ENCODE measurements around the gene PLCXD3. TPM values are rescaled to one million over a fixed set of nuclear protein-coding genes. Genes with fewer than 3 reads are reported as not detected.

The PLCXD3 gene
- total and polyA plus RNA-seq, 9 donors: 0.05 to 0.23 (median 0.09) TPM

DNA sequence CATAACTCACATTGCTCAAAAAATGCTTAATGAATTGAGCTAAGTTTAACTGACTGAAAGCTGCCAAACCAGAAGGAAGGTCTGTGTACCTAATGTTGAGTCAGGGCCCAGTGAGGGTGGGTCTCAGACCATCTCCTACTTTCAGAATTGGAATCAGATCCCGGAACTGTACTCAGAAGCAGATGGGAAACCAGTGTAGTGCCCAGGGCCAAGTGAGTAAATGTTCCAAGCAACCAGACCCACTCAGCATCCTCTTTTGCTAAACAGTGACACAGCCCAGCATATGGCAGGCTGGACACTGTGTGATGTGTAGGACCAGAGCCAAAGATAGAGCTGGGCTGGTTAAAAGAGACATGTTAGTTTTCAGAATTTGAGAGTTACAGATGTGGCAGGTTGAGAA, 94.1 kb downstream of the PLCXD3 start:
- H3K27me3 ChIP-seq (ENCODE audit: control insufficient read depth, insufficient read depth, low read length): no peaks in the 10 kb centered on the region
- no CpG with 5 or more reads among the region's 1 CpG for WGBS (ENCODE audit: insufficient coverage)
- H3K4me1 ChIP-seq (ENCODE audit: control insufficient read depth, insufficient read depth, low read length): no peaks in the 10 kb centered on the region
- no peak overlapping the region for H3K4me3 ChIP-seq (ENCODE audit: low read length)
- DNase-seq: no peak
- no peak overlapping the region for H3K27ac ChIP-seq (ENCODE audit: low read length)
- H3K9me3 ChIP-seq (replicated peaks; ENCODE audit: control insufficient read depth, low read depth, low read length): no peaks in the 10 kb centered on the region
- H3K36me3 ChIP-seq (ENCODE audit: control insufficient read depth, insufficient read depth, low read length): no peaks in the 10 kb centered on the region

DNA sequence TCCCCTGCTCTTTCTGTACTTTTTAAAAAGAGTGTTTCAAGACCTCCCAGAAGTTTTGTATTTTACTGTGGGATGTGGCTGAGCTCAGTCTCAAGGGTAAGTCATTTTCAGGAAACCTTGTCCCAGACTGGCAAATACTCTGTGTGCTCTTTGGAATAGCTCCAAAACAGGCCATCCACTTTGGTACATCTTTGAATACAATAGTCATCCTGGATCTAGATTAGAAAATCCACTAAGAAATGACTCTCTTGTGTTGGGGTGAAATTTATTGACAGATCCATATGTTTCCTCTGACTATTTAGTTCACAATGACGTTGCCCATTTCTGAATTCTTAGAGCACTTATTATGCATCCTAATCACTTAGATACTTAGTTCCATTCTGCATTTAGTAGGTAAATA, 95.2 kb downstream of the PLCXD3 start:
- Histone ChIP-seq H3K27me3 (ENCODE audit: control insufficient read depth, insufficient read depth, low read length) (no peaks in the 10 kb centered on the region), H3K4me3 (ENCODE audit: low read length) (no peak overlapping the region), H3K4me1 (ENCODE audit: control insufficient read depth, insufficient read depth, low read length) (no peaks in the 10 kb centered on the region), H3K36me3 (ENCODE audit: control insufficient read depth, insufficient read depth, low read length) (no peaks in the 10 kb centered on the region), H3K9me3 (replicated peaks; ENCODE audit: control insufficient read depth, low read depth, low read length) (no peaks in the 10 kb centered on the region), H3K27ac (ENCODE audit: low read length) (no peak overlapping the region)
- WGBS (ENCODE audit: insufficient coverage): no CpG with 5 or more reads among the region's 1 CpG
- no peak for DNase-seq

DNA sequence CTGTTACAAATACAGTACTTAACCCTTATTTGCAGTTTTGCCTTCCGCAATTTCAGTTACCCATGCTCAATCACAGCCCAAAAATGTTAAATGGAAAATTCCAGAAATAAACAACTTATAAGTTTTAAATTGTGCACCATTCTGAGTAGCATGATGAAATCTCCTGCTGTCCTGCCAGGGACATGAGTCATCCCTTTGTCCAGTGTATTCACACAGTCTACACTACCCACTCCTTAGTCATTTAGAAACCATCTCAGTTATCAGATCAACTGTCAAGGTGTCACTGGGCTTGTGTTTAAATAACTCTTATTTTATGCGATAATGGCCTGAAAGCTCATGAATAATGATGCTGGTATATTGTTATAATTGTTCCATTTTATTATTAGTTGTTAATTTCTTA, 95.8 kb downstream of the PLCXD3 start:
- Histone ChIP-seq H3K9me3 (replicated peaks; ENCODE audit: control insufficient read depth, low read depth, low read length) (no peaks in the 10 kb centered on the region), H3K4me3 (ENCODE audit: low read length) (no peak overlapping the region), H3K36me3 (ENCODE audit: control insufficient read depth, insufficient read depth, low read length) (no peaks in the 10 kb centered on the region), H3K27me3 (ENCODE audit: control insufficient read depth, insufficient read depth, low read length) (no peaks in the 10 kb centered on the region), H3K4me1 (ENCODE audit: control insufficient read depth, insufficient read depth, low read length) (no peaks in the 10 kb centered on the region), H3K27ac (ENCODE audit: low read length) (no peak overlapping the region)
- WGBS (ENCODE audit: insufficient coverage): no CpG with 5 or more reads among the region's 2 CpGs
- DNase-seq: no peak

DNA sequence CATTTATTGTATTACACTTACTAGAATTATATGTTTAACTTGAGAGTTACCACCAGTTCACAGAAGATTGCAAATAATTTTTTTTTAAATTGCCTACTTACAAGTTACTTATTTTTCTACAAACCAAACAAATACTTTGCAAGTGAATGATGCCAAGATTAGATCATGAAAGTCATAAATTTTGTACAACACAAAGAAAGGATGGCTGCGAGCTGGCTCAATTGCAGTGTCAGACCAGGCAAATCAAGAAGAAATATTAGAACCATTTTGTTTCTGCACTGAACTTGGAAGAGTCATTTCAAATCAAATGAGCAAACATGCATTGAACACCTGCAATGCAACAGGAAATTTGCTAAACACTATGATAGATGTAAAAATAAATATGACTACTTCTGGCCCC, 97.3 kb downstream of the PLCXD3 start:
- Histone ChIP-seq H3K27me3 (ENCODE audit: control insufficient read depth, insufficient read depth, low read length) (no peaks in the 10 kb centered on the region), H3K4me3 (ENCODE audit: low read length) (no peak overlapping the region), H3K9me3 (replicated peaks; ENCODE audit: control insufficient read depth, low read depth, low read length) (no peaks in the 10 kb centered on the region), H3K36me3 (ENCODE audit: control insufficient read depth, insufficient read depth, low read length) (no peaks in the 10 kb centered on the region), H3K27ac (ENCODE audit: low read length) (no peak overlapping the region), H3K4me1 (ENCODE audit: control insufficient read depth, insufficient read depth, low read length) (no peaks in the 10 kb centered on the region)
- WGBS (ENCODE audit: insufficient coverage): no CpG with 5 or more reads among the region's 1 CpG
- no peak for DNase-seq

DNA sequence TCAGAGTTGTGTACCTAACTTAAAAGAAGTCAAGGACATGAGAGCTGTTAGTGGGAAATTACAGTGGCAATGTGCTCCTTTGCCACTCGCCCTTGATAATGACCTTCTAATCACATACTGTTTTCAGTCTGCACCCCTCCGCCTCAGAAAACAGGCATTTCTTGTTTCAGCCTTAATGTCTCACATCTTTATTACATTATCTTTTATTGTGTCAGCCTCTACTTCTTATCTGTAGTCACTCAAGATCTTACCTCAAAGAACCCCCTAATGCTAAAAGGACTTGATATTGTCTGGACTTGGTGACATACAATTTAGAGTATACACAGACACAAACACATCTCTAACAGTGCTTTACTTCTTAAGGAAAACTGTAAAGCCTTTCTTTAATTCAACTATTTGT, 97.9 kb downstream of the PLCXD3 start:
- no CpG with 5 or more reads among the region's 2 CpGs for WGBS (ENCODE audit: insufficient coverage)
- DNase-seq: no peak

DNA sequence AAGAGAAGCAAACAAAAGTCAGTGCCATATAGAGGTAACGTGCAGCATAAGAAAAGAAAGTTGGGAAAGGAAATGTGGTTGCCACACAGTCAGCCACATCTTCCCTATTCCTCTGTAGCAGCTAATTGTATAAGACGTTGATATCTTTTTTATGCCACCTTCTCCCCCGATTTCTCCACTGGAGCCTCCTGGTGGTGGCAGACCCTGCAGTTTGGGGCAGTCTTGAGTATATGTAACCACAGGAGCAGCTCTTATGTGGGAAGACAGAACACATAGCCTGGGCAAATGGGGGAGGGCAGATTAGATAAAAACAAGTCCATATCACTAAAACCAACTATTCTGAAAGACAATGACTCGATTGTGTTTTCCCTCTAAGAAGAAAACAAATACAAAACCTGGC, 99.7 kb downstream of the PLCXD3 start:
- Histone ChIP-seq H3K4me3 (ENCODE audit: low read length) (no peak overlapping the region), H3K27me3 (ENCODE audit: control insufficient read depth, insufficient read depth, low read length) (no peaks in the 10 kb centered on the region), H3K27ac (ENCODE audit: low read length) (no peak overlapping the region), H3K36me3 (ENCODE audit: control insufficient read depth, insufficient read depth, low read length) (no peaks in the 10 kb centered on the region), H3K4me1 (ENCODE audit: control insufficient read depth, insufficient read depth, low read length) (no peaks in the 10 kb centered on the region), H3K9me3 (replicated peaks; ENCODE audit: control insufficient read depth, low read depth, low read length) (no peaks in the 10 kb centered on the region)
- DNase-seq: no peak
- no CpG with 5 or more reads among the region's 4 CpGs for WGBS (ENCODE audit: insufficient coverage)

More for the DNA sequence above, 97.9 kb downstream of the PLCXD3 start:
- no peak overlapping the region for H3K4me3 ChIP-seq (ENCODE audit: low read length)
- no peak overlapping the region for H3K27ac ChIP-seq (ENCODE audit: low read length)
- no peaks in the 10 kb centered on the region for H3K4me1 ChIP-seq (ENCODE audit: control insufficient read depth, insufficient read depth, low read length)
- no peaks in the 10 kb centered on the region for H3K27me3 ChIP-seq (ENCODE audit: control insufficient read depth, insufficient read depth, low read length)
- H3K36me3 ChIP-seq (ENCODE audit: control insufficient read depth, insufficient read depth, low read length): no peaks in the 10 kb centered on the region
- H3K9me3 ChIP-seq (replicated peaks; ENCODE audit: control insufficient read depth, low read depth, low read length): no peaks in the 10 kb centered on the region

DNA sequence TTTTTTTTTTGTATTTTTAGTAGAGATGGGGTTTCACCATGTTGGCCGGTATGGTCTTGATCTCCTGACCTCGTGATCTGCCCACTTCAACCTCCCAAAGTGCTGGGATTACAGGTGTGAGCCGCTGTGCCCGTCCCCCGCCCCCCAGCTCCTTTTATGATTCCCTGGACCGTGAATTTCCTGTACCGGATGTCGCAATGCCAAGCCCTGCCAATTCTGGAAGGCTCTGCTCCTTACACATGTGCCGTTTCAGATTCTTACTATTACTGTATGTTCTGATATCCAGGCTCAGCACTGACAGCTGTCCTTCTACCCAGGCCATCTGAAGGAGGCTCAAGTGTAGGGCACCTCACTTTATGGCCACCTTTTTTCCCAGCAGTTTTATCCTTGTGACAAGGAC, 100.1 kb downstream of the PLCXD3 start:
- no peaks in the 10 kb centered on the region for H3K36me3 ChIP-seq (ENCODE audit: control insufficient read depth, insufficient read depth, low read length)
- no peaks in the 10 kb centered on the region for H3K27me3 ChIP-seq (ENCODE audit: control insufficient read depth, insufficient read depth, low read length)
- H3K4me1 ChIP-seq (ENCODE audit: control insufficient read depth, insufficient read depth, low read length): no peaks in the 10 kb centered on the region
- 84% methylated on average over 7 of the region's 9 CpGs for WGBS (ENCODE audit: insufficient coverage)
- DNase-seq: no peak
- no peak overlapping the region for H3K27ac ChIP-seq (ENCODE audit: low read length)
- no peak overlapping the region for H3K4me3 ChIP-seq (ENCODE audit: low read length)
- no peaks in the 10 kb centered on the region for H3K9me3 ChIP-seq (replicated peaks; ENCODE audit: control insufficient read depth, low read depth, low read length)

DNA sequence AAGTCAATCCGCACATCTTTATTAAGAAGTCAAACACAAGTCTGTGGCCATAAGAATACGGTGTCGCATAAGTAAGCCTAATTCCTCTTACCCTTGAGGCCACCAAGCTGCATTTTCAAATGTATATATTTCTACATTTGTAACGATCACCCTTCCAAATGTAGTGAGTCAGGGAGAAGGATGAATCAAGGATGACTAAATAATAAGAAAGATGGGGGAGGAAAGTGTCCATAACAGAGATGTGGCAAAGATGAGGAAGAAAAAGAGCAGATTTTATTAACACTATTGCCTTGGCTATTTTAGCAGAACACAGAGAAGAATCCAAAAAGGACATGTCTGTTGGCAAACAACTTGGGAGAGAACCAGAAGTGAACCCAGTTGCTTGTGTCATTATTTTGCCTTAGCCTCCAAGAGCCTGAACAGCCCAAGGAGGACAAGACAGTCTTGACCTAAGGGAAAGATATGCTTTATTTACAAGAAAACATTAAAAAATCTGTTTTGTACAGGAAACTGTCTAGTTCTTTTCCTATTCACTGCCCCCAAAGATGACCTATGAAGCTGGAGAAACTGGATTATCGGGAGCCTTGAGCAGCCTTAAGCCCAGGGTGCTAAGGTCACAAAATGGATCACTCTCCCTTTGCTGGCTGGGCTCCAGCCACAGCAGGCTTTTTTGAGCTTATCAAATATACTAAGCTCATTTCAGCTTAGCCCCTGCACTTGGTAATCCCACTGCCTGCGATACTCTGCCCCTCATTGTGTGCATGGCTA, 101.5 kb downstream of the PLCXD3 start:
- Histone ChIP-seq H3K9me3 (replicated peaks; ENCODE audit: control insufficient read depth, low read depth, low read length) (no peaks in the 10 kb centered on the region), H3K4me3 (ENCODE audit: low read length) (no peak overlapping the region), H3K27me3 (ENCODE audit: control insufficient read depth, insufficient read depth, low read length) (no peaks in the 10 kb centered on the region), H3K36me3 (ENCODE audit: control insufficient read depth, insufficient read depth, low read length) (no peaks in the 10 kb centered on the region), H3K27ac (ENCODE audit: low read length) (no peak overlapping the region), H3K4me1 (ENCODE audit: control insufficient read depth, insufficient read depth, low read length) (no peaks in the 10 kb centered on the region)
- WGBS (ENCODE audit: insufficient coverage): 69% methylated on average over 2 of the region's 6 CpGs
- DNase-seq: no peak

DNA sequence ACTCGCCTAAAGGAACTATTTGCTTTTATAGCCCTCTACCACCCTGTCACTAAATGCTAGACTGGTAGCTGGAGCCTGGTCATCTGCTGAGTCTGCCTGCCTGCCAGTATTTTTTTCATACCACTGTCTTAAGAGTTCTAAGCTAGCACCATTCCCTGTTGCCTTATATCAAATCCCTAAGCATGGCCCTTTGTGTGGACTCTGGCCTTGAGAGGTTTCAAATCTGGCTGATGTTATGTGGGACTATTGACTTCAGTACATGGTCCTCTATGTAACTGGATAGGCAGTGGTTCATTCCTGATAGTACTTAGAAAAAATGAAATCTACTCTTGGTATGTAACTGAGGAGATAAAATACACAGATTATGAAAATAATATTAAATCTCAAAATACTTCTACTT, 103.5 kb downstream of the PLCXD3 start:
- Histone ChIP-seq H3K36me3 (ENCODE audit: control insufficient read depth, insufficient read depth, low read length) (no peaks in the 10 kb centered on the region), H3K27ac (ENCODE audit: low read length) (no peak overlapping the region), H3K4me3 (ENCODE audit: low read length) (no peak overlapping the region), H3K27me3 (ENCODE audit: control insufficient read depth, insufficient read depth, low read length) (no peaks in the 10 kb centered on the region), H3K9me3 (replicated peaks; ENCODE audit: control insufficient read depth, low read depth, low read length) (no peaks in the 10 kb centered on the region), H3K4me1 (ENCODE audit: control insufficient read depth, insufficient read depth, low read length) (no peaks in the 10 kb centered on the region)
- no CpG with 5 or more reads among the region's 1 CpG for WGBS (ENCODE audit: insufficient coverage)
- DNase-seq: no peak

DNA sequence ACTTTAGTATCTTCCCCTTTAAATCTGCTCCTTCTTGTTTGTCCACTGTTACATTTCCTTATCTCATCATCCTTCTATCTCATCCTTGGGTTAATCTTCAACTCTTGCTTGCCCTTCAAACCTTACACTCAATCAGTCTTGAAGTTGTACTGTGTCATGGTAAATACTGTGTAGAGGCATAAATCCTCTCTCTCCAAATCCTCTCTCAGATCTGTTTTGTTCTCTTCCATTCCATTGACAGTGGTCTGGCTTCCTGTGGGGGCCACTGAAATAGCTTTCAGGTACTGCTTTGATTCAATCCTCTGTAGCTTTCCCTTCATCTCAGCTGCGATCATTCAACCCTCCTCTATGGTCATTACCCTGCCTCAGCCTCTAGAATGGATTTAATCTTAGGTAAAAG, 104.0 kb downstream of the PLCXD3 start:
- Histone ChIP-seq H3K27ac (ENCODE audit: low read length) (no peak overlapping the region), H3K27me3 (ENCODE audit: control insufficient read depth, insufficient read depth, low read length) (no peaks in the 10 kb centered on the region), H3K4me1 (ENCODE audit: control insufficient read depth, insufficient read depth, low read length) (no peaks in the 10 kb centered on the region), H3K36me3 (ENCODE audit: control insufficient read depth, insufficient read depth, low read length) (no peaks in the 10 kb centered on the region), H3K9me3 (replicated peaks; ENCODE audit: control insufficient read depth, low read depth, low read length) (no peaks in the 10 kb centered on the region), H3K4me3 (ENCODE audit: low read length) (no peak overlapping the region)
- WGBS (ENCODE audit: insufficient coverage): no CpG with 5 or more reads among the region's 1 CpG
- DNase-seq: no peak

DNA sequence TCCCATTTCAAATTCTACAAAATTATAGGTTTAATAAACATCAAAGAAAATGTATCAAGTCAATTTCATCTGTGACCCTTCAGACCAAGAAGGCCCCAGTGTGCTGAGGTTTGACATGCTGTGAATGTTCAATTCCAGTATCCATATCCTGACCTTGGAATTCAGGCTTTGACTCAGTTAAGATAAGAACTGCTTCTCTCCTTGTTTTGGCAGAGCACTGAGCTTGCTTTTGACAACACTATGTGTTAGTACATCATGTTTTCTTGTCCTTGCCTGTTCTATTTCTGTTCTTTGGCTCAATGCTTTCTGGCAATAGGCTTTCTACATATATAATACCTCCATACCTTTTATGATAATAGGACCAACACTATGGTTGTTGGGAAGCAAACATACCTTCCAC, 105.6 kb downstream of the PLCXD3 start:
- Histone ChIP-seq H3K36me3 (ENCODE audit: control insufficient read depth, insufficient read depth, low read length) (no peaks in the 10 kb centered on the region), H3K4me3 (ENCODE audit: low read length) (no peak overlapping the region), H3K9me3 (replicated peaks; ENCODE audit: control insufficient read depth, low read depth, low read length) (no peaks in the 10 kb centered on the region), H3K4me1 (ENCODE audit: control insufficient read depth, insufficient read depth, low read length) (no peaks in the 10 kb centered on the region), H3K27ac (ENCODE audit: low read length) (no peak overlapping the region), H3K27me3 (ENCODE audit: control insufficient read depth, insufficient read depth, low read length) (no peaks in the 10 kb centered on the region)
- DNase-seq: no peak

Data from muscle of leg (tissue), 11 donors.